Right cardiac atrium (tissue), 5 donors: ENCODE results near the gene GSE1. TPM values are rescaled to one million over a fixed set of nuclear protein-coding genes. Genes with fewer than 3 reads are reported as not detected.

Experiments used
- ATAC-seq, 2 donors: fragments of 200-7000 bp; cut with Tn5 transposase; one replicate each; pipeline versions ENCODE4 v1.8.0 to v1.9.1; 2020; ENCODE audit warnings: moderate library complexity in 2 of 2, mild to moderate bottlenecking in 1 of 2
- DNase-seq, 3 donors: peaks; one replicate each; pipeline ENCODE4 v3.0.0-alpha.2; 2020
- H3K27ac ChIP-seq: one replicate; pipeline ENCODE4 v1.5.1; 2013; ENCODE audit warnings: mild to moderate bottlenecking, low read length, control low read depth, moderate library complexity
- H3K27me3 ChIP-seq: one replicate; pipeline ENCODE4 v1.6.1; 2013; ENCODE audit not compliant: control insufficient read depth, insufficient read depth
- H3K4me1 ChIP-seq: one replicate; pipeline ENCODE4 v1.6.1; 2013; ENCODE audit warnings: low read length; ENCODE audit not compliant: control insufficient read depth, insufficient read depth
- H3K4me3 ChIP-seq: one replicate; pipeline ENCODE4 v1.5.1; 2013; ENCODE audit warnings: low read length, control low read depth
- H3K9me3 ChIP-seq: one replicate; pipeline ENCODE4 v1.6.1; 2013; ENCODE audit warnings: low read length; ENCODE audit not compliant: control insufficient read depth
- WGBS: extraction: QIAGEN DNeasy Blood & Tissue Kit; methylation state at CpG from one replicate; pipeline ENCODE4 v1.1.7; 2013; 5-methylcytosine and 5-hydroxymethylcytosine counted together
- intact Hi-C, 4 donors: fragments of 100-400 bp; cut with DNase I; formaldehyde crosslinking; loops; one replicate each; pipeline versions ENCODE4 v1.11.0 to v1.14.0; 2022 to 2023
- polyA plus RNA-seq: library from polyadenylated mRNA; stranded (reverse); fragments of 200-250 nt; gene quantifications from one replicate; pipeline ENCODE4 v1.2.3, GENCODE V29; 2013
- total RNA-seq, 4 donors: library from RNA; stranded (reverse); fragmentation: NEBNext Ultra II Directional; extraction: Animal tissue kit (Norgen Biotek cat#: 25700); gene quantifications; one replicate each; pipeline ENCODE4 v1.2.1, GENCODE V29; 2021
- donor health status: healthy with polysubstance abuse.
- donor health status: DM: no; HTN: yes; CAD: no.
- donor health status: DM: no; HTN: no; CAD: no.
- donor health status: DM: no; HTN: yes; CAD: no; lungs with severe emphysema.
- donor health status: DM: yes; HTN: yes; CAD: no.

GSE1 gene
- total and polyA plus RNA-seq, 5 donors = 40.3 to 99.8 (median 87.6) TPM

- Histone ChIP-seq H3K4me3 (no peak overlapping the region), H3K27ac (no peak overlapping the region), H3K4me1 (no peaks in the 10 kb centered on the region), H3K9me3 (peaks cover 4% of the 10 kb centered on the region), H3K27me3 (no peaks in the 10 kb centered on the region)
- no peak for ATAC-seq
- DNase-seq = no peak
- 34% methylated on average over 9 of the region's 9 CpGs for WGBS
- intact Hi-C loops = loop anchor here in 3 of 4 donors (10.0 kb wide), 4 partner anchors 321 to 601 kb away; partner anchors contain the start of gene CIBAR2 (in 1 of the 3)
Measured at GRCh38 chr16:85716022-85716679, 103.0 kb downstream of the GSE1 start.

GRCh38 chr16:85716680-85717038 is 103.5 kb downstream of the GSE1 start:
- ATAC-seq = no peak
- Histone ChIP-seq H3K9me3 (peaks cover 4% of the 10 kb centered on the region), H3K4me3 (no peak overlapping the region), H3K27ac (no peak overlapping the region), H3K27me3 (no peaks in the 10 kb centered on the region), H3K4me1 (no peaks in the 10 kb centered on the region)
- intact Hi-C loops = loop anchor here in 3 of 4 donors (10.0 kb wide), 4 partner anchors 322 to 602 kb away; partner anchors contain the start of gene CIBAR2 (in 1 of the 3)
- no peak for DNase-seq
- WGBS = 57% methylated on average over 3 of the region's 3 CpGs

- DNase-seq = peak; percentile 63 to 84 (median 82)
- intact Hi-C loops = loop anchor here in 3 of 4 donors (10.0 kb wide), 4 partner anchors 323 to 603 kb away; partner anchors contain the start of gene CIBAR2 (in 1 of the 3)
Measured at GRCh38 chr16:85717393-85718152, 104.5 kb downstream of the GSE1 start.

GRCh38 chr16:85718153-85718477 is 105.0 kb downstream of the GSE1 start:
- intact Hi-C loops = loop anchor here in 3 of 4 donors (10.0 kb wide), 4 partner anchors 323 to 603 kb away; partner anchors contain the start of gene CIBAR2 (in 1 of the 3)
- Histone ChIP-seq H3K9me3 (no peaks in the 10 kb centered on the region), H3K27me3 (no peaks in the 10 kb centered on the region), H3K4me3 (no peak overlapping the region), H3K4me1 (no peaks in the 10 kb centered on the region), H3K27ac (no peak overlapping the region)
- ATAC-seq (peak in 1 of 2 donors; percentile 4), DNase-seq (no peak)
- 41% methylated on average over 6 of the region's 6 CpGs for WGBS

More at GRCh38 chr16:85717393-85718152, 104.5 kb downstream of the GSE1 start:
- Histone ChIP-seq H3K4me3 (no peak overlapping the region), H3K9me3 (no peaks in the 10 kb centered on the region), H3K27me3 (no peaks in the 10 kb centered on the region), H3K27ac (no peak overlapping the region), H3K4me1 (no peaks in the 10 kb centered on the region)
- 39% methylated on average over 21 of the region's 21 CpGs for WGBS
- peak; percentile 49 to 68 for ATAC-seq

- intact Hi-C loops = loop anchor here in 3 of 4 donors (10.0 kb wide), 4 partner anchors 324 to 604 kb away; partner anchors contain the start of gene CIBAR2 (in 1 of the 3)
- ATAC-seq (no peak), DNase-seq (no peak)
- H3K4me3 ChIP-seq = no peak overlapping the region
- no peak overlapping the region for H3K27ac ChIP-seq
- no peaks in the 10 kb centered on the region for H3K27me3 ChIP-seq
- WGBS = 40% methylated on average over 11 of the region's 11 CpGs
- no peaks in the 10 kb centered on the region for H3K9me3 ChIP-seq
- no peaks in the 10 kb centered on the region for H3K4me1 ChIP-seq
Measured at GRCh38 chr16:85718682-85719081, 105.6 kb downstream of the GSE1 start.

GRCh38 chr16:85719605-85720301 is 106.6 kb downstream of the GSE1 start:
- DNase-seq (no peak), ATAC-seq (no peak)
- intact Hi-C loops = loop anchor here (10.0 kb wide), 5 partner anchors 325 to 605 kb away; partner anchors contain the start of gene CIBAR2 (in 1 of the 4)
- H3K9me3 ChIP-seq = no peaks in the 10 kb centered on the region
- 82% methylated on average over 11 of the region's 11 CpGs for WGBS
- H3K27ac ChIP-seq = no peak overlapping the region
- H3K27me3 ChIP-seq = no peaks in the 10 kb centered on the region
- no peaks in the 10 kb centered on the region for H3K4me1 ChIP-seq
- H3K4me3 ChIP-seq = no peak overlapping the region

GRCh38 chr16:85720302-85720637 is 107.1 kb downstream of the GSE1 start:
- H3K9me3 ChIP-seq = no peaks in the 10 kb centered on the region
- DNase-seq = no peak
- H3K4me3 ChIP-seq = no peak overlapping the region
- intact Hi-C loops = loop anchor here in 1 of 4 donors (10.0 kb wide), 1 partner anchor 465 kb away; no protein-coding TSS in a partner anchor
- H3K27ac ChIP-seq = no peak overlapping the region
- H3K4me1 ChIP-seq = no peaks in the 10 kb centered on the region
- H3K27me3 ChIP-seq = no peaks in the 10 kb centered on the region
- ATAC-seq = no peak
- WGBS = 89% methylated on average over 4 of the region's 4 CpGs

GRCh38 chr16:85722128-85722893 is 109.2 kb downstream of the GSE1 start:
- Histone ChIP-seq H3K9me3 (no peaks in the 10 kb centered on the region), H3K27me3 (no peaks in the 10 kb centered on the region), H3K4me1 (no peaks in the 10 kb centered on the region), H3K27ac (no peak overlapping the region), H3K4me3 (no peak overlapping the region)
- DNase-seq = no peak
- intact Hi-C loops = loop anchor here in 1 of 4 donors (10.0 kb wide), 1 partner anchor 468 kb away; no protein-coding TSS in a partner anchor
- 89% methylated on average over 20 of the region's 20 CpGs for WGBS
- ATAC-seq = no peak

GRCh38 chr16:85724126-85724879 is 111.2 kb downstream of the GSE1 start:
- intact Hi-C loops = loop anchor here in 1 of 4 donors (10.0 kb wide), 1 partner anchor 470 kb away; no protein-coding TSS in a partner anchor
- WGBS = 85% methylated on average over 20 of the region's 20 CpGs
- no peaks in the 10 kb centered on the region for H3K9me3 ChIP-seq
- H3K27me3 ChIP-seq = no peaks in the 10 kb centered on the region
- H3K4me3 ChIP-seq = no peak overlapping the region
- H3K27ac ChIP-seq = no peak overlapping the region
- no peaks in the 10 kb centered on the region for H3K4me1 ChIP-seq
- DNase-seq (no peak), ATAC-seq (no peak)
